Hepatocyte (in vitro differentiated cells): ENCODE results near the gene CCDC40.

ENCODE experiments used
- CTCF ChIP-seq: fragments of 200-600 bp; sonication (generic); IDR thresholded peaks from 2 replicates; pipeline ENCODE4 v1.5.1; 2016; ENCODE audit warnings: antibody characterized with exemption, mild to moderate bottlenecking; ENCODE audit not compliant: poor library complexity
- EZH2phosphoT487 ChIP-seq: fragments of 200-600 bp; sonication (generic); IDR thresholded peaks from one replicate; pipeline ENCODE4 v1.6.1; 2018; ENCODE audit warnings: antibody characterized with exemption, mild to moderate bottlenecking, low read depth, moderate library complexity; ENCODE audit not compliant: unreplicated experiment, severe bottlenecking

- TF ChIP-seq CTCF (no peak), EZH2phosphoT487 (no peak)
These were observed 16.7 kb downstream of the CCDC40 start for GRCh38 chr17:80053102-80053501.
